Bronchial epithelial cell (primary cell): ENCODE results near the gene UCP3. TPM values are rescaled to one million over a fixed set of nuclear protein-coding genes. Genes with fewer than 3 reads are reported as not detected.

Experiments
- DNase-seq: peaks from one replicate; pipeline ENCODE4 v3.0.0-alpha.2; 2010; ENCODE audit warnings: low read depth
- FAIRE-seq: peaks from 2 replicates; lab custom pipeline; 2011; peaks lifted over from hg19 to GRCh38; lab: Jason Lieb, UNC
- H3K27me3 ChIP-seq: 2 replicates; pipeline ENCODE4 v1.5.1; 2011; ENCODE audit warnings: low read length; ENCODE audit not compliant: control insufficient read depth, insufficient read depth
- H3K36me3 ChIP-seq: 2 replicates; pipeline ENCODE4 v1.5.1; 2011; ENCODE audit warnings: low read length; ENCODE audit not compliant: control insufficient read depth, insufficient read depth
- H3K4me3 ChIP-seq: 2 replicates; pipeline ENCODE4 v1.5.1; 2011; ENCODE audit warnings: mild to moderate bottlenecking, low read depth, low read length, control low read depth
- total RNA-seq: library from RNA; depleted of rRNA; stranded (reverse); fragments of >200 nt; gene quantifications from 2 replicates; pipeline ENCODE4 v1.2.1, GENCODE V29; 2014
- TF ChIP-seq, protein P1 (sequence below): IDR thresholded peaks from 2 replicates; pipeline ENCODE4 v1.5.1; 2011; ENCODE audit warnings: mild to moderate bottlenecking, moderate library complexity, low read length, control low read depth, inconsistent platforms; ENCODE audit not compliant: insufficient read depth, severe bottlenecking

Gene UCP3
- total RNA-seq, 1 donor from 2014 or later = under 0.01 TPM

DNA sequence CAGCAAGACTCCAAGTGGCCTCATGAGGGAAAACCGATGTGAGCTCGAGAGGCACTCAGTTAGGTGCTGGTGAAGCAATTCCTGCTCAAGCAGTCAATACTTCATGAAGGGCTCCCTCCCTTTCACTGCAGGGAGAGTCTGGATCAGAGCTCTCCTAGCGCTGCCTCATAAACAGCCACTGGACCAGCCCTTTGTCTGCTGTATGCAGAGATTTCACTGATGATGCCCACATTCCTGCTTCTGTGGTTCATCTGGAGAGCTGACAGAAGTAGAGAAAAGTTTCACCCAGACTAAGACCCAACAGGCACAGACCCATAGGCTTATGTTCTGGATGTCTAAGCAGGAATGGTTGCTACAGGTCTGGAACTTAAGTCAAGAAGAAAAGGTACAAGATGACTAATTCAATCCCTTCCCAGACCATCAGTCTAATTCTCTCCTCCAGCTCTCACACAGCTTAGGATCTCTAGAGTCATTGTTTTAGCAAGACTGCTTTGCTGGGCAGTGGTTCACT lies 30.3 kb downstream of the UCP3 start:
- H3K36me3 ChIP-seq = peaks cover 5% of the 10 kb centered on the region
- FAIRE-seq (no peak), DNase-seq (peak; percentile 8)
- TF ChIP-seq, protein P1, sequence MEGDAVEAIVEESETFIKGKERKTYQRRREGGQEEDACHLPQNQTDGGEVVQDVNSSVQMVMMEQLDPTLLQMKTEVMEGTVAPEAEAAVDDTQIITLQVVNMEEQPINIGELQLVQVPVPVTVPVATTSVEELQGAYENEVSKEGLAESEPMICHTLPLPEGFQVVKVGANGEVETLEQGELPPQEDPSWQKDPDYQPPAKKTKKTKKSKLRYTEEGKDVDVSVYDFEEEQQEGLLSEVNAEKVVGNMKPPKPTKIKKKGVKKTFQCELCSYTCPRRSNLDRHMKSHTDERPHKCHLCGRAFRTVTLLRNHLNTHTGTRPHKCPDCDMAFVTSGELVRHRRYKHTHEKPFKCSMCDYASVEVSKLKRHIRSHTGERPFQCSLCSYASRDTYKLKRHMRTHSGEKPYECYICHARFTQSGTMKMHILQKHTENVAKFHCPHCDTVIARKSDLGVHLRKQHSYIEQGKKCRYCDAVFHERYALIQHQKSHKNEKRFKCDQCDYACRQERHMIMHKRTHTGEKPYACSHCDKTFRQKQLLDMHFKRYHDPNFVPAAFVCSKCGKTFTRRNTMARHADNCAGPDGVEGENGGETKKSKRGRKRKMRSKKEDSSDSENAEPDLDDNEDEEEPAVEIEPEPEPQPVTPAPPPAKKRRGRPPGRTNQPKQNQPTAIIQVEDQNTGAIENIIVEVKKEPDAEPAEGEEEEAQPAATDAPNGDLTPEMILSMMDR = no peak
- H3K4me3 ChIP-seq = no peak overlapping the region
- no peaks in the 10 kb centered on the region for H3K27me3 ChIP-seq

DNA sequence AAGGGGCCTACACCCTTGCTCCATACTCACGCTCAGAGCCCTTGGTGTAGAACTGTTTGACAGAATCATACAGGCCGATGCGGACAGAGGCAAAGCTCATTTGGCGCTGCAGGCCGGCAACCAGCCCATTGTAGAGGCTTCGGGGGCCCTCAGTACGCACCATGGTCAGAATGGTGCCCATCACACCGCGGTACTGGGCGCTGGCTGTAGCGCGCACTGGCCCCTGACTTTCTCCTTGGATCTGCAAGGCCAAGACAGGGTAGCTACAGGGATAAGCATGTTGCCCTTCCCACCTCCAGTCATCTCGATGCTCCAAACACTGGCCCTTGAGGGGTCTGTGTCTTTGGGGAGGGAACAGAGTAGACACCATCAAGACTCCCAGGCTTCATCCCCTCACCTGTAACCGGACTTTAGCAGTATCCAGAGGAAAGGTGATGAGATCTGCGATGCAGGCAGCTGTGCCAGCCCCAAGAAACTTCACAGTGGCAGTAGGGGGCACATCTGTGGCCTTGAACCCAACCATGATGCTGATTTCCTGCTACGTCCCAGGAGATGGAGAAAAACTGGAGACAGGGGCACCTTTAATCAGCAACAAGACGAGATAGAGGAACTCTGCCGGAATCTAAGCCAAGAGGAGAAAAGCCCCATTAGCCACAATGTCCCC lies 30.9 kb downstream of the UCP3 start:
- FAIRE-seq = no peak
- H3K4me3 ChIP-seq = no peak overlapping the region

DNA sequence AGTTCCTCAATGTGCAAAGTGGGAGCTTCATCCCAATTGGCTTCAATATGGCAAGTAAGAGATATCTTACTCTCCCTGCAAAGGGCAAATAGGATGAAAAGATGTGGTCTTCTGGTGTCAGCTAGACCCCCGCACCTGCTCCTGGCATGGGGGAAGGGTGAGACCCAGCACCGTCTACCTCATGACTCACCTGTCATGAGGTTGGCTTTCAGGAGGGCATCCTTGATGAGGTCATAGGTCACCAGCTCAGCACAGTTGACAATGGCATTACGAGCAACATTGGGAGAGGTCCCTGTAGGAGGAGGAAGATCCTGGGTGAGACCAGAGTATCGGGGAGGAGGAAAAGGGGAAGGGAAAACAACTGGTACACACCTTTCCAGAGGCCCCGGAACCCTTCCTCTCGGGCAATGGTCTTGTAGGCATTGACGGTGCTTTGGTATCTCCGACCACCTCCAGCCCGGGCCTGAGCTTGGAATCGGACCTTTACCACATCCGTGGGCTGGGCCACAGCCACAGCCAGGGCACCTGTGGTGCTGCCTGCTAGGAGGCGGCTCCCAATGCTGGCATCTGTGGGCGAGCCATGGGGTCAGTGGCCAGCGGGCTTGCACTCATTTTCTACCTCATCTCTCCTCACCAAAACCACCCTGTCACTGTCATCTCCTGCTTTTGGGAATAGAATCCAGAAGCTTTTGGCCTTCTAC lies 32.3 kb downstream of the UCP3 start:
- no peak overlapping the region for H3K4me3 ChIP-seq
- DNase-seq = no peak
- H3K27me3 ChIP-seq = no peaks in the 10 kb centered on the region
- H3K36me3 ChIP-seq = peaks cover 5% of the 10 kb centered on the region
- FAIRE-seq = no peak
- TF ChIP-seq, protein P1 = no peak

More for the DNA sequence above, 30.9 kb downstream of the UCP3 start:
- no peak for DNase-seq
- Histone ChIP-seq H3K36me3 (peaks cover 5% of the 10 kb centered on the region), H3K27me3 (no peaks in the 10 kb centered on the region)
- TF ChIP-seq, protein P1 = no peak

DNA sequence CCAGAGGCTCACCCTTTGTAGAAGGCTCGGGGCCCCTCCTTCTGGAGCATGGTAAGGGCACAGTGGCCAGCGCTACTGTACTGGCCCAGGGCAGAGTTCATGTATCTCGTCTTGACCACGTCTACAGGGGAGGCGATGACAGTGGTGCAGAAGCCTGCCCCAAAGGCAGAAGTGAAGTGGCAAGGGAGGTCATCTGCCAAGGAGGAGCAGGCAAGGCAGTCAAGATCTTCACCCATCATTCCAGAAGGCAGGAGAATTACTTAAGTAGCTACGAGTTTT lies 33.5 kb downstream of the UCP3 start:
- H3K27me3 ChIP-seq = no peaks in the 10 kb centered on the region
- H3K36me3 ChIP-seq = peaks cover 3% of the 10 kb centered on the region
- no peak for FAIRE-seq
- TF ChIP-seq, protein P1 = no peak
- DNase-seq = no peak
- H3K4me3 ChIP-seq = no peak overlapping the region

DNA sequence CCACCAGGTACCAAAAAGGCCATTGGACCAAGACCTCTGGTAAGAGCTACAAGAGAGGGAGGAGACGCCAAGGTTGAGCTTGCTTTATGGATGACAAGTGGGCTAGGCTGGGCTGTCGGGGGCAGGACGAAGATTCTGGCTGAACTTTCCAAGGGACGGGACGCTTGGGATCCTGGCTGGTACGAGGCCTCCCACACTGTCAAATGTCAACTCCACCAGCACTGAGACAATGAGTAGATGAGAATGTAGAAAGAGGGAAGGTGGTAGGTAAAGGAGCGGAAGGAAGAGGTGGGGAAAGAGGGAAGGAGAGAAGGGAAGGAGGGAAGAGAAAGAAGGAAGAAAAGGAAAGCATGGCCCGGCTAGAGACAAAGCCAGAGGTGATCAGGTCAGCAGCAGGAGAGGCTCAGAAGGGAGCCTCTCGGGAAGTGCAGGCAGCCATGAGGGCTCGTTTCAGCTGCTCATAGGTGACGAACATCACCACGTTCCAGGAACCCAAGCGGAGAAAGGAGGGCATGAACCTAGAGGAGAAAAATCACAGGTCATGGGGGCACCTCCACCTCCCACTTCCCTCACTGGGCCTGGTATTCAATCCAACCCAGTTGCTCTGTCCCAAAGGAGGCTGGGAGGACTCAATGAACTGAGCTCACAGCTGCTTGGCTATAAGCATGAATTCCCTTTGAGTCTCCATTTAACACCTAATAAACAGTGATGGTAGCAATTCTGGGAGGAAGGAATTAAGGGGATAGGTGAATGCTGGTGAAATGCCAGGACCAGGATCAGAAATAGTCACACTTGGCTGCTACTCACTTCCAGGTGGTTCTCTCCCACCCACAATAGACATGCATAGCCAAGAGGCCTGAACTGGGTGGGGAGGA lies 34.0 kb downstream of the UCP3 start:
- TF ChIP-seq, protein P1 = no peak
- H3K4me3 ChIP-seq = no peak overlapping the region
- FAIRE-seq = no peak
- H3K27me3 ChIP-seq = no peaks in the 10 kb centered on the region
- DNase-seq = no peak
- H3K36me3 ChIP-seq = peaks cover 3% of the 10 kb centered on the region
